ENCODE data around the gene MMP7.

Gene MMP7

DNA sequence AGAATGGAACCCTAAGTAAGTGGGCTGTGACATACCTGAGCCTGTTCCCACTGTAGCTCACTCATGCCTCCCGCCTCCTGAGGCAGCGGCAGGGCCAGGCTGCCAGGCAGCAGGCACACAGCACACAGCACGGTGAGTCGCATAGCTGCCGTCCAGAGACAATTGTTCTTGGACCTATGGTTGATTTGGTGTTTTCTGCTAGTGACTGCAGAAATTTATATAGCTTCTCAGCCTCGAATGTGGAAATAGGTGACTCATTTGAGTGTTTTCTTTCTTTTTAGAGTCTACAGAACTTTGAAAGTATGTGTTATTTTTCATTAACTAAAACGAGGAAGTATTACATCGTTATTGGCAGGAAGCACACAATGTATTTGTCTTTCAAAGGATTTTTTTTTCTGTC is at the start of gene MMP7:
MMP7 (minus strand) TSS at position 190 of the 400 bp plus-strand sequence; CDS start at position 143, 47 bp downstream.
- Histone ChIP-seq H3K27me3 (ENCODE audit: insufficient read depth, low read length) (no peaks in the 10 kb centered on the region), H2AFZ (ENCODE audit: low read length) (peak within 1 kb of the TSS; percentile 91; the same call in 1 of the 2 replicates), H3K27ac (ENCODE audit: low read depth, low read length, poor library complexity, severe bottlenecking) (no peak within 1 kb of the TSS), H3K4me2 (ENCODE audit: low read length) (peak within 1 kb of the TSS; percentile 50), H3K36me3 (ENCODE audit: insufficient read depth, low read length) (no peaks in the 10 kb centered on the region), H4K20me1 (ENCODE audit: insufficient read depth, low read length) (no peaks in the 10 kb centered on the region), H3K9me3 (ENCODE audit: low read length) (no peaks in the 10 kb centered on the region), H3K9ac (ENCODE audit: low read length) (no peak within 1 kb of the TSS; the same call in 1 of the 2 replicates), H3K9me2 (ENCODE audit: low read depth, low read length) (no peaks in the 10 kb centered on the region), H3K79me2 (ENCODE audit: insufficient read depth, low read length) (no peaks in the 10 kb centered on the region), H3F3A (ENCODE audit: insufficient read depth, low read length) (no peaks in the 10 kb centered on the region), H3K4me1 (ENCODE audit: insufficient read depth, low read length, severe bottlenecking) (peaks cover 27% of the 10 kb centered on the region), H3K4me3 (ENCODE audit: low read depth, low read length, poor library complexity, severe bottlenecking) (peak within 1 kb of the TSS; percentile 11)
- no peak for TF ChIP-seq EZH2 (IDR thresholded peaks at IDR 0.05; ENCODE audit: borderline replicate concordance, low read length)
- TF ChIP-seq, protein P1, sequence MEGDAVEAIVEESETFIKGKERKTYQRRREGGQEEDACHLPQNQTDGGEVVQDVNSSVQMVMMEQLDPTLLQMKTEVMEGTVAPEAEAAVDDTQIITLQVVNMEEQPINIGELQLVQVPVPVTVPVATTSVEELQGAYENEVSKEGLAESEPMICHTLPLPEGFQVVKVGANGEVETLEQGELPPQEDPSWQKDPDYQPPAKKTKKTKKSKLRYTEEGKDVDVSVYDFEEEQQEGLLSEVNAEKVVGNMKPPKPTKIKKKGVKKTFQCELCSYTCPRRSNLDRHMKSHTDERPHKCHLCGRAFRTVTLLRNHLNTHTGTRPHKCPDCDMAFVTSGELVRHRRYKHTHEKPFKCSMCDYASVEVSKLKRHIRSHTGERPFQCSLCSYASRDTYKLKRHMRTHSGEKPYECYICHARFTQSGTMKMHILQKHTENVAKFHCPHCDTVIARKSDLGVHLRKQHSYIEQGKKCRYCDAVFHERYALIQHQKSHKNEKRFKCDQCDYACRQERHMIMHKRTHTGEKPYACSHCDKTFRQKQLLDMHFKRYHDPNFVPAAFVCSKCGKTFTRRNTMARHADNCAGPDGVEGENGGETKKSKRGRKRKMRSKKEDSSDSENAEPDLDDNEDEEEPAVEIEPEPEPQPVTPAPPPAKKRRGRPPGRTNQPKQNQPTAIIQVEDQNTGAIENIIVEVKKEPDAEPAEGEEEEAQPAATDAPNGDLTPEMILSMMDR (IDR thresholded peaks at IDR 0.05; ENCODE audit: low read length): no peak

DNA sequence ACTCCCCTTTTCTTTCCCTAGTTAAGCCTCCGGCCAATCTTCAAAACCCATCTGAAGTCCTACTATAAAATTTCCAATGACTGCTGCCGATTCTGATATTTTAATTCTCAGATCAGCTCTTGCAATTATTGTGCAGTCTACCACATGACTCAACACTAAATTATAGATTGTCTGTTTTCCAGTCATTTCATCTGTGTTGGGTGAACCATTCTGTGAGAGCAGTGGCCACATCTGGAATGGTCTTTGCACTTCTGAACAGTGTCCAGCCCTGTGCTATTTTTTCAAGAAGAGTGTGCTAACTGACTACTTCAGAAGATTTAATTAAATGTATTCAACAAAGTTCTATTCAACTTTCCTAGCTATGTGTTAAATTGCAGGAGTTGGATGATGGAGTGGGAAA is 47.2 kb upstream of the MMP7 start:
- Histone ChIP-seq H3K27me3 (ENCODE audit: insufficient read depth, low read length) (no peaks in the 10 kb centered on the region), H3K4me1 (ENCODE audit: insufficient read depth, low read length, severe bottlenecking) (peaks cover 19% of the 10 kb centered on the region), H3K27ac (ENCODE audit: low read depth, low read length, poor library complexity, severe bottlenecking) (no peak overlapping the region), H3K9me3 (ENCODE audit: low read length) (no peaks in the 10 kb centered on the region), H3K79me2 (ENCODE audit: insufficient read depth, low read length) (no peaks in the 10 kb centered on the region), H3K36me3 (ENCODE audit: insufficient read depth, low read length) (no peaks in the 10 kb centered on the region), H3K9ac (ENCODE audit: low read length) (no peak overlapping the region), H3F3A (ENCODE audit: insufficient read depth, low read length) (no peaks in the 10 kb centered on the region), H2AFZ (ENCODE audit: low read length) (no peak overlapping the region), H3K4me2 (ENCODE audit: low read length) (no peak overlapping the region), H3K9me2 (ENCODE audit: low read depth, low read length) (no peaks in the 10 kb centered on the region), H4K20me1 (ENCODE audit: insufficient read depth, low read length) (no peaks in the 10 kb centered on the region), H3K4me3 (ENCODE audit: low read depth, low read length, poor library complexity, severe bottlenecking) (no peak overlapping the region)
- no peak for TF ChIP-seq EZH2 (IDR thresholded peaks at IDR 0.05; ENCODE audit: borderline replicate concordance, low read length)
- TF ChIP-seq, protein P1 (IDR thresholded peaks at IDR 0.05; ENCODE audit: low read length): no peak

DNA sequence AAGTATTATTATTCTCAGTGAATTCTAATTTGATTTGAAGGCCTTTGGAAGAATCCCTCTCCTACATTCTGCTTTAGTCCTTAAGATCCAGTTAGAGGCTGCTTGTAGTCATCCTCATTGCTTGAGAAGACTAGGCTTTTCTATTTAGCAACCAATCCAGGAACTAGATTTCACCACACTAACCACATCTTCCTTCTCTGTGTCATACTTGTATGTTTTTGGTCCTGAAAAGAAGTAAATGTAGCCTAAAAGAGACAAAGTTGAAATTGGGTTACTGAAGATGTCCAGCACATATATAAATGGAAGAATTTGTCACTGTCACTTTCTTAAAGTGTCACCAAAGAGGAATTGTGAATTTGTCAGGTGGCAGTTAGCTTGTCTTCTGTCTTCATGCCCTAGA is 46.6 kb upstream of the MMP7 start:
- no peaks in the 10 kb centered on the region for H4K20me1 ChIP-seq (ENCODE audit: insufficient read depth, low read length)
- TF ChIP-seq, protein P1 (IDR thresholded peaks at IDR 0.05; ENCODE audit: low read length): no peak
- TF ChIP-seq EZH2 (IDR thresholded peaks at IDR 0.05; ENCODE audit: borderline replicate concordance, low read length): no peak
- no peak overlapping the region for H3K4me3 ChIP-seq (ENCODE audit: low read depth, low read length, poor library complexity, severe bottlenecking)
- H3K27ac ChIP-seq (ENCODE audit: low read depth, low read length, poor library complexity, severe bottlenecking): no peak overlapping the region
- H3K9ac ChIP-seq (ENCODE audit: low read length): no peak overlapping the region
- no peaks in the 10 kb centered on the region for H3K9me2 ChIP-seq (ENCODE audit: low read depth, low read length)
- no peaks in the 10 kb centered on the region for H3K36me3 ChIP-seq (ENCODE audit: insufficient read depth, low read length)
- no peaks in the 10 kb centered on the region for H3F3A ChIP-seq (ENCODE audit: insufficient read depth, low read length)
- peaks cover 19% of the 10 kb centered on the region for H3K4me1 ChIP-seq (ENCODE audit: insufficient read depth, low read length, severe bottlenecking)
- H3K27me3 ChIP-seq (ENCODE audit: insufficient read depth, low read length): no peaks in the 10 kb centered on the region
- H2AFZ ChIP-seq (ENCODE audit: low read length): 0 out of 2 replicates have a peak overlapping the region, but pooled peaks have one; percentile 23
- no peaks in the 10 kb centered on the region for H3K79me2 ChIP-seq (ENCODE audit: insufficient read depth, low read length)
- H3K4me2 ChIP-seq (ENCODE audit: low read length): no peak overlapping the region
- no peaks in the 10 kb centered on the region for H3K9me3 ChIP-seq (ENCODE audit: low read length)
